Measurements from ENCODE around the gene SYT5. TPM values are rescaled to one million over a fixed set of nuclear protein-coding genes. Genes with fewer than 3 reads are reported as not detected.

The SYT5 gene
- total and polyA plus RNA-seq, 9 of the 15 experiments (the other 6 are each of a cell fraction or from before 2014, with no cell fraction given) = 1.3 to 20.9 (median 8.8) TPM

- TF ChIP-seq ZBTB33 (CRISPR knock-in tag; IDR thresholded peaks at IDR 0.05) (0 out of 2 replicates have a peak, but pooled peaks have one; percentile 24), RAD21 (CRISPR knock-in tag; conservative IDR thresholded peaks at IDR 0.05 in 1 of 2, IDR thresholded peaks at IDR 0.05 in 1 of 2) (peak in 1 of 2 experiments; percentile 12; a peak in 1 of 4 replicates), MLX (CRISPR knock-in tag; conservative IDR thresholded peaks at IDR 0.05) (no peak), MEF2A (IDR thresholded peaks at IDR 0.05; ENCODE audit: control insufficient read depth, low read depth, low read length) (no peak), CREB3L1 (IDR thresholded peaks at IDR 0.05; ENCODE audit: borderline replicate concordance, low read depth) (peak; percentile 28; the same call in 1 of the 2 replicates), DPF2 (IDR thresholded peaks at IDR 0.05) (peak; percentile 94), MAFF (IDR thresholded peaks at IDR 0.05; ENCODE audit: low read length) (no peak), PRPF4 (IDR thresholded peaks at IDR 0.05; ENCODE audit: insufficient read depth, low read depth, low read length, poor library complexity, severe bottlenecking) (no peak), FUS (optimal IDR thresholded peaks at IDR 0.05; ENCODE audit: low read depth, low read length) (no peak), ZBTB17 (CRISPR knock-in tag; IDR thresholded peaks at IDR 0.05) (peak; percentile 88), ATF6 (CRISPR knock-in tag; IDR thresholded peaks at IDR 0.05) (no peak), STAT5B (CRISPR knock-in tag; IDR thresholded peaks at IDR 0.05) (no peak), ZNF133 (CRISPR knock-in tag; IDR thresholded peaks at IDR 0.05) (no peak), POLR2G (IDR thresholded peaks at IDR 0.05; ENCODE audit: low read depth, low read length) (peak; percentile 93), ZBTB7A (IDR thresholded peaks at IDR 0.05; ENCODE audit: borderline replicate concordance, control insufficient read depth, low read depth, low read length) (peak; percentile 90; the same call in 1 of the 2 replicates), MED1 (CRISPR knock-in tag; IDR thresholded peaks at IDR 0.05; ENCODE audit: borderline replicate concordance) (no peak), MCM3 (IDR thresholded peaks at IDR 0.05) (no peak), PHF20 (IDR thresholded peaks at IDR 0.05; ENCODE audit: partially characterized antibody) (no peak), HOMEZ (CRISPR knock-in tag; IDR thresholded peaks at IDR 0.05) (no peak)
These were observed 26.8 kb upstream of the SYT5 start (continued) for GRCh38 chr19:55206664-55207500.
